RWPE2 (cell line): ENCODE measurements around the gene FMN2.

Source experiments
- ATAC-seq: fragments of 200-7000 bp; cut with Tn5 transposase; 3 replicates; pipeline ENCODE4 v1.9.1; 2021; ENCODE audit warnings: low read depth
- DNase-seq: peaks from one replicate; pipeline ENCODE4 v3.0.0-alpha.2; 2020; ENCODE audit warnings: low spot score
- H3K27ac ChIP-seq: fragments of 450-650 bp; 2 replicates; pipeline ENCODE4 v1.5.1; 2017; ENCODE audit warnings: mild to moderate bottlenecking; ENCODE audit not compliant: poor library complexity, severe bottlenecking
- H3K27me3 ChIP-seq: fragments of 250-450 bp; sonication (Bioruptor Pico); 2 replicates; pipeline ENCODE4 v1.5.1; 2021; ENCODE audit warnings: mild to moderate bottlenecking, moderate library complexity; ENCODE audit not compliant: insufficient read depth, poor library complexity, severe bottlenecking
- H3K36me3 ChIP-seq: fragments of 250-450 bp; sonication (Bioruptor Pico); 2 replicates; pipeline ENCODE4 v1.5.1; 2020; ENCODE audit warnings: low read depth, mild to moderate bottlenecking, moderate library complexity
- H3K4me1 ChIP-seq: fragments of 250-450 bp; sonication (Bioruptor Pico); 2 replicates; pipeline ENCODE4 v1.5.1; 2021; ENCODE audit warnings: mild to moderate bottlenecking, moderate library complexity; ENCODE audit not compliant: insufficient read depth, poor library complexity, severe bottlenecking
- H3K4me3 ChIP-seq: fragments of 250-450 bp; sonication (Bioruptor Pico); 2 replicates; pipeline ENCODE4 v1.5.1; 2021; ENCODE audit warnings: mild to moderate bottlenecking, moderate library complexity; ENCODE audit not compliant: severe bottlenecking
- H3K9me3 ChIP-seq: fragments of 250-450 bp; sonication (Bioruptor Pico); 2 replicates; pipeline ENCODE4 v1.5.1; 2021; ENCODE audit warnings: mild to moderate bottlenecking, moderate library complexity; ENCODE audit not compliant: severe bottlenecking
- CTCF ChIP-seq: fragments of 450-650 bp; IDR thresholded peaks from one replicate; pipeline ENCODE4 v1.5.1; 2017; ENCODE audit warnings: mild to moderate bottlenecking, moderate library complexity; ENCODE audit not compliant: poor library complexity, severe bottlenecking

FMN2 gene

DNA sequence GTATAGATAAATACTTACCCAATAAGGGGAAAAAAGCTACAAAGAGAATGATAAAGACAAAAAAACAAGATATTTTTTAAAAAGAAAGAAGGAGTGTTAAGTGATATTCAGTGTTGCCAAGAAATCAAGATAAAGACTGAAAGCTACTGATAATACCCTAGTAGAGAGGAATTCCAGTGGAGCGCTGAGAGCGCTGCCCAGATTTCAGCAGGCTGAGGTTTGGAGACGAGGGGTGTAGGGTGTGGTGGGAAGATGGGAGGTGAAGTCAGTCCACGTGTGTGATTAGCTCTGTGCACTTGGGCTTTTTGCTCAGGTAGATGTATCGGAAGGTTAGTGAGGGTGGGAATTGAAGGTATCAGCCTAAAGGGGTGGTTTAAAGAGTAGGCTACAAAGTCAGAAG is 47.8 kb downstream of the FMN2 start:
- TF ChIP-seq CTCF = no peak
- no peaks in the 10 kb centered on the region for H3K36me3 ChIP-seq
- no peaks in the 10 kb centered on the region for H3K9me3 ChIP-seq
- ATAC-seq (no peak), DNase-seq (no peak)
- no peak overlapping the region for H3K27ac ChIP-seq
- no peaks in the 10 kb centered on the region for H3K4me1 ChIP-seq
- H3K4me3 ChIP-seq = no peak overlapping the region
- H3K27me3 ChIP-seq = no peaks in the 10 kb centered on the region

- no peaks in the 10 kb centered on the region for H3K9me3 ChIP-seq
- H3K27ac ChIP-seq = no peak overlapping the region
- no peak overlapping the region for H3K4me3 ChIP-seq
- DNase-seq (no peak), ATAC-seq (no peak)
- no peaks in the 10 kb centered on the region for H3K36me3 ChIP-seq
- H3K27me3 ChIP-seq = no peaks in the 10 kb centered on the region
- no peak for TF ChIP-seq CTCF
- H3K4me1 ChIP-seq = no peaks in the 10 kb centered on the region
Measured at GRCh38 chr1:240145120-240145519, 53.4 kb downstream of the FMN2 start.

DNA sequence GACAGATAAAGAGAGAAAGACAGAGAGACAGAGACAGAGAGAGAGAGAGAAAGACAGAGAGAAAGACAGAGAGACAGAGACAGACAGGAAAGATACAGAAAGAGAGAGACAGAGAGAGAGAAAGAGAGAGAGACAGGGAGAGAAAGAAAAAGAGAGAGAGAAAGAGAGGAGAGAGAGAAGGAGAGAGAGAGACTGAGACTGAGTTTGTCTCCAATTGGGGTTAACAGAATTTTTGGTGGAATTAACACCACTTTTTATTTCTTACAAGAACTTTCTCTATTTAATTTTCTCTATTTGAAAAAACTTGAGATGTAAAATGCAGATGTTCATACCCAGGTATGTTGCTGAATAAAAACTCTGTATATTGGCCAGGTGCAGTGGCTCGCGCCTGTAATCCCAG is 56.6 kb downstream of the FMN2 start:
- Histone ChIP-seq H3K36me3 (no peaks in the 10 kb centered on the region), H3K27ac (no peak overlapping the region), H3K4me1 (no peaks in the 10 kb centered on the region), H3K27me3 (no peaks in the 10 kb centered on the region), H3K4me3 (no peak overlapping the region), H3K9me3 (no peaks in the 10 kb centered on the region)
- TF ChIP-seq CTCF = no peak
- DNase-seq (no peak), ATAC-seq (no peak)

DNA sequence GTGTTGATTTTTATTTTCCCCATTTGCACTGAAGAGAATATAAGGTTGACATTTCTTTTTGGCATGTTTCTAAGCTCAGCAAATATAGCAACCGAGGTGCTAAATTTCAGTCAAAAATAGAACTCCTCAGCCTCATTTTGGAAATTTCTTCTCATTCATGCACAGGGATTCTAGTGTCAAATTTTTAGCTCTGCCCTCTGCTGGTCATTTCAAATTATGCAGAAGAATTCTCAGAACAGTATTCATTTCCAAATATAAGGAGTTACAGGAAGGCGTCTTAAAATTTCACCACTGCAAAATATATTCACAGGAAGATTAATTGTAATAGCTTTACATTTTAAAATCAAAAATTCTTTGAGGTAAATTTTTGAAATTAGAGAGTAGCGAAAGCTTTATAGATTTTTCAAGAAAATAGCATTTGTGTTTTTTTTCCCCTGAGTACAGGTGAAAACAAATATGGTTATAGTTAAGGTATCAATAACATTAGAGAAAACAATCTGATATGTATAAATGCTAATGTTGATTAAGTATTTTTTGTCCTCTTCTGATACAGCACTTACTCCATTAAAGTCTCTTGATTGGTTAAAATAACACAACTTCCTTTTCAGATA is 57.9 kb downstream of the FMN2 start:
- ATAC-seq = no peak; the same call in 2 of the 3 replicates
- no peak overlapping the region for H3K4me3 ChIP-seq
- peak; percentile 67 for TF ChIP-seq CTCF
- H3K36me3 ChIP-seq = no peaks in the 10 kb centered on the region
- H3K27ac ChIP-seq = no peak overlapping the region
- no peak for DNase-seq
- H3K4me1 ChIP-seq = no peaks in the 10 kb centered on the region
- H3K27me3 ChIP-seq = no peaks in the 10 kb centered on the region
- no peaks in the 10 kb centered on the region for H3K9me3 ChIP-seq

DNA sequence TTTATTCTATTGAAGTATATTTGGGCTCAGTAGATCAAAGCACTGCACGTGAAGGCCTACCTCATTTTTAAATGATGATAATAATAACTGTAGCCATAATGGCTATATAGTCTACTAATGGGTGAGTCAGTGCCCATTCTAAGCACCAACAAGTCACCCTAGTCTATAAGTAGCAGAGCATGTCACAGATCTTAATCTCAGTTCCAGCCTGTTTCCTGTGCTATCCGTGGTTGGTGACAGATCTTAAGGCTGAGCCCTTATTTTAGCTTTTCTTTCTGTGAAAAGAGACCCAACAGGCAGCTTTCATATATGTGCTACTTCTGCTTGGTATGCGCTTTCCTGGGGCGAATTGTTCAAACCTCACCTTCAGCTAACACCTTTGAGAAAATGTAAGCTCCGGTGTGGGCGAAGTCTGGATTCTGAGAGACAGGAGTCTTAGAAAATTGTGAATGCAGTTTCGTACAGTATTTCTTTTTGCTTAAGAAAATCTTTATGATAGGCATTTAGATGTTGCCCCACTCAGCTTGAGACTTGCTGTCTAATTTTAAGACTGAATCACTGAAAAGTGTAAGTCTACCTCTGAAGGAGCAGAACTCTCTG is 59.6 kb downstream of the FMN2 start:
- Histone ChIP-seq H3K36me3 (no peaks in the 10 kb centered on the region), H3K27ac (no peak overlapping the region), H3K9me3 (no peaks in the 10 kb centered on the region), H3K4me3 (no peak overlapping the region), H3K27me3 (no peaks in the 10 kb centered on the region), H3K4me1 (no peaks in the 10 kb centered on the region)
- ATAC-seq (no peak), DNase-seq (no peak)
- no peak for TF ChIP-seq CTCF
